ENCODE data around the gene FAAH2.
"Not testable (repeated sequence)": the region's sequence is repeated elsewhere in the genome, so short reads cannot be mapped to it uniquely, and the experiment has no call there.

The FAAH2 gene

GRCh38 chrX:57294961-57295360 lies 8.5 kb downstream of the FAAH2 start:
- Mint-ChIP-seq H3K27me3 (ENCODE audit: low read depth, poor library complexity) (no peaks in the 10 kb centered on the region), H3K27ac (no peak overlapping the region), H3K9me3 (peaks cover 55% of the 10 kb centered on the region), H3K36me3 (ENCODE audit: low read depth) (peaks cover 30% of the 10 kb centered on the region), H3K4me3 (no peak overlapping the region), H3K4me1 (no peaks in the 10 kb centered on the region)
- no peak for TF ChIP-seq CTCF (IDR thresholded peaks at IDR 0.05)
- DNase-seq, result no peak

- not testable (repeated sequence) for H3K27ac Mint-ChIP-seq; H3K4me1 Mint-ChIP-seq; H3K4me3 Mint-ChIP-seq; DNase-seq; H3K27me3 Mint-ChIP-seq (ENCODE audit: low read depth, poor library complexity)
- Mint-ChIP-seq H3K9me3 (peaks cover 62% of the 10 kb centered on the region), H3K36me3 (ENCODE audit: low read depth) (peaks cover 30% of the 10 kb centered on the region)
These were observed 9.2 kb downstream of the FAAH2 start for GRCh38 chrX:57295679-57296078.

GRCh38 chrX:57313583-57314215 lies 27.2 kb downstream of the FAAH2 start:
- no peak overlapping the region for H3K4me3 Mint-ChIP-seq
- no peak for DNase-seq
- peaks cover 68% of the 10 kb centered on the region for H3K9me3 Mint-ChIP-seq
- no peaks in the 10 kb centered on the region for H3K27me3 Mint-ChIP-seq (ENCODE audit: low read depth, poor library complexity)
- H3K36me3 Mint-ChIP-seq (ENCODE audit: low read depth), result peaks cover 25% of the 10 kb centered on the region
- no peak overlapping the region for H3K27ac Mint-ChIP-seq
- no peaks in the 10 kb centered on the region for H3K4me1 Mint-ChIP-seq
- no peak for TF ChIP-seq CTCF (IDR thresholded peaks at IDR 0.05)

GRCh38 chrX:57329008-57329407 lies 42.5 kb downstream of the FAAH2 start:
- DNase-seq, result no peak
- Mint-ChIP-seq H3K4me3 (no peak overlapping the region), H3K36me3 (ENCODE audit: low read depth) (no peaks in the 10 kb centered on the region), H3K9me3 (peaks cover 50% of the 10 kb centered on the region), H3K27me3 (ENCODE audit: low read depth, poor library complexity) (peaks cover 2% of the 10 kb centered on the region), H3K27ac (no peak overlapping the region), H3K4me1 (no peaks in the 10 kb centered on the region)
- no peak for TF ChIP-seq CTCF (IDR thresholded peaks at IDR 0.05)

- H3K27me3 Mint-ChIP-seq (ENCODE audit: low read depth, poor library complexity); DNase-seq; H3K4me1 Mint-ChIP-seq; H3K4me3 Mint-ChIP-seq; H3K27ac Mint-ChIP-seq: not testable (repeated sequence)
- Mint-ChIP-seq H3K36me3 (ENCODE audit: low read depth) (peaks cover 18% of the 10 kb centered on the region), H3K9me3 (peaks cover 74% of the 10 kb centered on the region)
These were observed 49.3 kb downstream of the FAAH2 start for GRCh38 chrX:57335790-57336189.

- Mint-ChIP-seq H3K27ac (no peak overlapping the region), H3K36me3 (ENCODE audit: low read depth) (peaks cover 5% of the 10 kb centered on the region), H3K4me3 (no peak overlapping the region), H3K27me3 (ENCODE audit: low read depth, poor library complexity) (no peaks in the 10 kb centered on the region), H3K9me3 (peaks cover 20% of the 10 kb centered on the region), H3K4me1 (no peaks in the 10 kb centered on the region)
- no peak for TF ChIP-seq CTCF (IDR thresholded peaks at IDR 0.05)
- no peak for DNase-seq
These were observed 67.1 kb downstream of the FAAH2 start for GRCh38 chrX:57353472-57354132.

GRCh38 chrX:57364145-57364544 lies 77.6 kb downstream of the FAAH2 start:
- Mint-ChIP-seq H3K9me3 (peaks cover 48% of the 10 kb centered on the region), H3K4me1 (no peaks in the 10 kb centered on the region), H3K36me3 (ENCODE audit: low read depth) (no peaks in the 10 kb centered on the region), H3K27me3 (ENCODE audit: low read depth, poor library complexity) (no peaks in the 10 kb centered on the region), H3K27ac (no peak overlapping the region), H3K4me3 (no peak overlapping the region)
- no peak for DNase-seq
- TF ChIP-seq CTCF (IDR thresholded peaks at IDR 0.05), result no peak
